GM21515 (cell line): ENCODE data around the gene OSM.

Source experiments
- ATAC-seq: cut with Tn5 transposase; IDR thresholded peaks from one replicate; pipeline ENCODE4 v1.9.1; 2021; ENCODE audit not compliant: unreplicated experiment

The OSM gene

DNA sequence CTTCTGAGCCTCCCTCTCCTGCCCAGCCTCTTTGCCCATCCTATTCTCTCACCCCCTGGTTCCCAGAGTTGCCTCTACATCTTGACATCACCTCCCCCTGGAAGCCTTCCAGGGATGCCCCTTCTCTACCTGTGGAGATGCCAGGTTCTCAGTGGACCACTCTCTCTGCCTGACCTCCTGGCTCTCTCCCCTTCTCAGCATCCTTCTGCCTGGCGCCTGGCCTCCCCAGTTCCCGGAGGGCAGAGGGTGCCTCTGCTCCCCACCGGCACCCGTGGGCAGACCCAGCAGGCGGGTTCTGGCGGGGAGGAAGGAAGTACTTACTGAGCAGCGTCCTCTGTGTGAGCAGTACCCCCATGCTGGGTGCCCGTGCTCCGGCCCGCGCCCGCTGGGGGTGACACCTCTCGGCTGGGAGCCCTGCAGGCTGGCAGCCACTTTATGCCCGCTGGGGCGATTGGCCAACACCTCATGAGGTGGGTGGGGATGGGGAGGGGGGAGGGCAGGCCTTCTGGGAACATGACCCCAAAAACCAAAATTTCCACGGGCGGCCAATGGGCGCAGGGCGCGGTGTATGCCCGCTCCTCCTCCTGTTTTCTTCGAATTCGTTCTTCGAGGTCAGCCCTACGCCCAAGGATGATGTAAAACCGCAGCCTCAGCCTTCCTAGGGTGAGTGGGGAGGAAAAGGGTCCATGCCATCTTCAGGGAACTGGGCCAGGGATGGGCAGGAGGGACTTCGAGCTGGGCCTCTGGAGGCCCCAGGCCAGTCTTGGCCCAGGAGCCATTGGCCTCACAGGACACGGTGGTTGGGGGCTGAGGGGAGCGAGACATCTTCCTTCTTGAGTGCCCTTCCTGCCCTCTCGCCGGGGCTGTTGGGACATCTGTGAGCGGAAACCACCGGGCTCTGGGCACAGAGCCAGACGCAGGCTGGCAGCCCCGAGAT, at the start of gene OSM:
Gene OSM (minus strand): TSS at position 407 of the 937 bp plus-strand sequence. CDS start 52 bp downstream, at position 355.
- no peak for ATAC-seq

DNA sequence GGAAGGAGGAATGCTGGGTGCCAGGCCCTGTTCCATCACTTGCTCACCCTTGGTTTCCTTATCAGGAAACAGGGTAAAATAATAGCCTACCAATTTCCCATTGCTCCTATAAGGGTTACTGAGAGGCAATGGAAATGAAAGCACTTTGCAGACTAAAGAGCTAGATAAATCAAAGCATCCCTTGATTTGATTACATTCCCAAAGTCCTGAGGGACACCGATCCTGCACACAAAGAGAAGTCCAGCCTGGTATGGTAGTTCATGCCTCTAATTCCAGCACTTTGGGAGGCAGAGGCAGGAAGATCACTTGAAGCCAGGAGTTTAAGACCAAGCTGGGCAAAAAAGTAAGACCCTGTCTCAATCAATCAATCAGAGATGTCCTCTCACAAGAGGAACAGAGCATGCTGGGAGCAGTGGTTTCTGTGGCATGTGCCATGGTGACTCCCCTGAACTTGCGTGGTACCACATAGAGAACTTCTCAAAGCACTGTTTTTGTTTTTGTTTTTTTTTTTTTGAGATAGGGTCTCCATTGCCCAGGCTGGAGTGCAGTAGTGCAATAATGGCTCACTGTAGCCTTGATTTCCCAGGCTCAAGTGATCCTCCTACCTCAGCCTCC, 49.4 kb upstream of the OSM start:
- no peak for ATAC-seq

DNA sequence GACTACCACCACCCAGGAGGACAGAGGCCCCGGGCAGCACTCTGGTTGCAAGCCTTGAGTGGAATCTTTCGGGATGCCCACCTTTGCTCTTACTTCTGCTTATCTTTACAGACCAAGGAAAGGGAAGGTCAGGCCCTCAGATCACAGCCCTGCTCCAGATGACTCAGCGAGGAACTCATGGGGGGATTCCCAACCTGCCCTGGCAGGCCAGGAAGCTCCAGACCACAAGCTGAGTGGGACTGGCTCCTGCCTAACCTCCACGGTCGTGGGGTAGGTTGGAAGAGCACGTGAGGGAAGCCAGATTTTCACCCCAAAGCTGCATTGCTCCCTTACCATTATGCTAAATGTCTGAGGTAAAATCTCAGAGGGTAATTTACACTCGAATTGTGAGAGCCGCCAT, 48.3 kb upstream of the OSM start:
- ATAC-seq: no peak

- ATAC-seq: no peak
Measured at GRCh38 chr22:30313527-30314363, 47.1 kb upstream of the OSM start.

- ATAC-seq: no peak
Measured at GRCh38 chr22:30312053-30312452, 45.4 kb upstream of the OSM start.

GRCh38 chr22:30310881-30311771, 44.5 kb upstream of the OSM start:
- no peak for ATAC-seq

DNA sequence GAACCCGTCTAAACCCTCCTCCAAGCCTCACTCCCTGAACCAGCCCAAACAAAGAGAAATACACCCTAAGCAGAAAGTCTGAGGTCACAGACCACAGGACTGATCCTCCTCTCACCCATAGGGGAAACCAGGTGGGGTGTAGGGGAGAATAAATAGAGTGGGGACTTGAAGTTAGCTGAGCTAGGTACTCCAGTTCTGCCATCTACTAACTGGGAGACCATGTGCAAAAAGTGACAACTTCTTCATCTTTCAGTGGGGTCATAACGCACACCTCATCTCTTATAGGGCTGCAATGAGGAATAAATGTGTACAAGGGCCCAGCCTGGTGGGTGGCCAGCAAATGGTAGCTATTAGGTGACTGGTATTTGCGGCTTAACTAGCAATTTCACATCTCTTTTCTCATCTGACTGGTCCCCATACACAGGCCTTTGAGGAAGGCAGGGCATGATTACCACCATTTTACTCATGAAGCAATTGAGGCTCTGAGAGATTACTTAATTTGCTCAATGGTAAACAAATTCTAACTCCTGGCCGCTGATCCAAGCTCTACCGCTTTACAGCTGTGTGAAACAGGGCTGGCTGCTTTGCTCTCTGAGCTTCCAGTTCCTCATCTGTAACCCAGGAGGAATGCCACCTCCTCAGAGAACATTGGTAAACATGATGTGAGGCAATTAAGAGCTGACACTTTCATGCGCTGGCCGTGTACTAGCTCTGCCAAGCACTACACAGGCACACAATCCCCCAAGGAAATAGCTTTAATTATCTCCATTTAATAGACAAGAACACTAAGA, 43.5 kb upstream of the OSM start:
- no peak for ATAC-seq

- no peak for ATAC-seq
Measured at GRCh38 chr22:30308518-30309230, 42.0 kb upstream of the OSM start.

DNA sequence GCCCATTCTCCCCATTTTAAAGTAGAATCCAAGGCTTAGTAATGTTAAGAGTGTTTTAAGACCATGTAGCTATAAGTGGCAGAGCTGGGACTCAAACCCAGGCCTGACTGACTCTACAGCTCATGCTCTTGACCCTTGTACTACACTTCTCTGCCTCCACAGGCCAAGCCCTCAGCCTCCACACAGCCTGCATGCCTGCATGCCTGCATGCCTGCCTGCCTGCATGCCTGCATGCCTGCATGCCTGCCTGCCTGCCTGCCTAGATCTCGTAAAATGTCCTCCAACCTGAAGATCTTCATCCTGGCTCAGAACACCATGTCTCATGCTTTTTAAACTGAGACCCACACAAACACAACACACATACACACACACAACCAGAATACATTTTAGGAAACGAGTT, 41.4 kb upstream of the OSM start:
- ATAC-seq: no peak

- no peak for ATAC-seq
Measured at GRCh38 chr22:30307041-30307574, 40.5 kb upstream of the OSM start.

- ATAC-seq: no peak
Measured at GRCh38 chr22:30306627-30307011, 40.0 kb upstream of the OSM start.

- ATAC-seq: no peak
Measured at GRCh38 chr22:30305906-30306626, 39.4 kb upstream of the OSM start.

- ATAC-seq: no peak
Measured at GRCh38 chr22:30305519-30305905, 38.9 kb upstream of the OSM start.

GRCh38 chr22:30304495-30305244, 38.0 kb upstream of the OSM start:
- ATAC-seq: no peak

DNA sequence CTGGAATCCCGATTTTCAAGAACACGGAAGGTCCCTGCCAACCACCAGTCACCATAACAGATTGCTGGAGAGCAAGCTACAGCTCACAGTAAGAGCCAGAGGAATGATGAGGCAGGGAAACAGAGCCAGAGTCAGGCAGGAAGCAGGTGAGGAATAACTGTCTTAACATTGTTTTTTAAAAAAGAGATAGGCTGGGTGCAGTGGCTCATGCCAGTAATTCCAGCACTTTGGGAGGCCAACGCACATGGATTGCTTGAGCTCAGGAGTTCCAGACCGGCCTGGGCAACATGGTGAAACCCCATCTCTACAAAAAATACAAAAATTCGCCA, 36.1 kb upstream of the OSM start:
- ATAC-seq: no peak

DNA sequence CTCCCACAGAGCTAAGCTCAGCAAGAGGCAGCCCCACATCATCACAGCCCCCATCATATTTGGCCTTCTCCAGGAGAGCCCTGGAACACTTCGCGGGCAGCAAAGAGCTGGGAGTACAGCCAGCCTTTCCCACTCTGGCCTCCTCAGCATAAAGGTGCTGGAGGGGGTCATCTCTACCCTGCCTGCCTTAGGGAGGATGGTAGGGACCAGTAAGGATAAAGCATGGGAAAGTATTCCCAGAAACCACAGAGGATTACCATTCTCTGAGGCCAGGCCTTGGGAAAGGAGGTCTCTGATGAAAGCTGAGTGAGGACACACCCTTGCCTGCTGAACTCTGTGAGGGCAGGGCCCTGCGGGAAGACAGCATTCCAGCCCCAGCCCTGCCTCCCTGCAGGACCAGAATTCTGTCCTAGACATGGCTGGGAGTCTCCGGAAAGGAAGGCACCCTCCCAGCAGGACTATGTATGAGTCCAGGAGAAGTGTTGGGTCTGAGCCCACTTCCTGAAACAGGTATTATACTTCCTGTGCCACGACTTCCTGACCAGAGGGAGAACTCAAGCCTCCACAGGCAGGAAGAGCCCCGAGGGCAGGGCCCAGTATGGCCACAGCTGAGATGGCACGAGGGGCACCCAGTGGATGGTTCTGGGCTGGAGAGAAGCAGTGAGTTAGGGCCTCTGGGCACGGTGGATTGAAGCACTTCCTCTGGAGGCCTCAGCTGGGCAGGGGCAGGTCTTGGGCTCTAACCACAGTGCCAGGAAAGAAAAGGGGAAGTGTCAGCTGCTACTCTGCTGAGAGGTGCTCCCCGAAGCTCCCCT, 35.6 kb upstream of the OSM start:
- ATAC-seq: no peak

DNA sequence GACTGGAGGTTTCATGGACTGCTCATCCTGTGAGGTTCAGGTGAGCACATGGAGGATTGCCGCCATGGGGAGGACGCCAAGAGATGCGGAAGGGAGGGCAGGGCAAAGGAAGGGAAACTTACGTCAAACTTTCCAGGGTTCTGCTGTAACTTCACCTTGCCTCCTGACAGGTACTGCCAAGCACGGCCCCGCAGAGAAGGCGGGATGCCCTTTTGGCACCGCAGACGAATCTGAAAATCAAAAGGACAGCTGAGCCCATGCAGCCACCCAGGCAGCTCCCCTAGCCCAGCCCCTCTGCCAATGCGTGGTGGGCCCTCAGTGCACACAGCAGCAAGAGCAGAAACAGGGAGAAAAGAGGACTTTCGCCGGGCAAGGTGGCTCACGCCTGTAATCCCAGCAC, 32.7 kb upstream of the OSM start:
- no peak for ATAC-seq
